Measurements from ENCODE around the gene ELMOD3. TPM values are rescaled to one million over a fixed set of nuclear protein-coding genes. Genes with fewer than 3 reads are reported as not detected.

ELMOD3 gene
- total RNA-seq, 1 donor from 2014 or later: 22.3 TPM

GRCh38 chr2:85433511-85434089, 79.0 kb downstream of the ELMOD3 start:
- H3K36me3 ChIP-seq (ENCODE audit: control insufficient read depth, insufficient read depth, low read length): no peaks in the 10 kb centered on the region
- no peak overlapping the region for H3K4me3 ChIP-seq (ENCODE audit: low read depth, low read length)
- TF ChIP-seq CTCF (IDR thresholded peaks at IDR 0.05; ENCODE audit: insufficient read depth, low read length, poor library complexity, severe bottlenecking): no peak
- DNase-seq (ENCODE audit: low read depth): peak; percentile 68
- H3K27me3 ChIP-seq (ENCODE audit: control insufficient read depth, insufficient read depth, low read length): no peaks in the 10 kb centered on the region

GRCh38 chr2:85434696-85435095, 80.1 kb downstream of the ELMOD3 start:
- no peak for TF ChIP-seq CTCF (IDR thresholded peaks at IDR 0.05; ENCODE audit: insufficient read depth, low read length, poor library complexity, severe bottlenecking)
- no peak overlapping the region for H3K4me3 ChIP-seq (ENCODE audit: low read depth, low read length)
- no peaks in the 10 kb centered on the region for H3K27me3 ChIP-seq (ENCODE audit: control insufficient read depth, insufficient read depth, low read length)
- no peak for DNase-seq (ENCODE audit: low read depth)
- no peaks in the 10 kb centered on the region for H3K36me3 ChIP-seq (ENCODE audit: control insufficient read depth, insufficient read depth, low read length)

- no peak overlapping the region for H3K4me3 ChIP-seq (ENCODE audit: low read depth, low read length)
- H3K36me3 ChIP-seq (ENCODE audit: control insufficient read depth, insufficient read depth, low read length): no peaks in the 10 kb centered on the region
- TF ChIP-seq CTCF (IDR thresholded peaks at IDR 0.05; ENCODE audit: insufficient read depth, low read length, poor library complexity, severe bottlenecking): no peak
- H3K27me3 ChIP-seq (ENCODE audit: control insufficient read depth, insufficient read depth, low read length): no peaks in the 10 kb centered on the region
- peak; percentile 49 for DNase-seq (ENCODE audit: low read depth)
Measured at GRCh38 chr2:85435220-85435958, 80.8 kb downstream of the ELMOD3 start.

GRCh38 chr2:85435981-85436835, 81.6 kb downstream of the ELMOD3 start:
- no peak for DNase-seq (ENCODE audit: low read depth)
- TF ChIP-seq CTCF (IDR thresholded peaks at IDR 0.05; ENCODE audit: insufficient read depth, low read length, poor library complexity, severe bottlenecking): no peak
- H3K36me3 ChIP-seq (ENCODE audit: control insufficient read depth, insufficient read depth, low read length): no peaks in the 10 kb centered on the region

GRCh38 chr2:85436836-85437487, 82.4 kb downstream of the ELMOD3 start:
- no peak for DNase-seq (ENCODE audit: low read depth)
- H3K27me3 ChIP-seq (ENCODE audit: control insufficient read depth, insufficient read depth, low read length): no peaks in the 10 kb centered on the region
- H3K4me3 ChIP-seq (ENCODE audit: low read depth, low read length): no peak overlapping the region
- no peaks in the 10 kb centered on the region for H3K36me3 ChIP-seq (ENCODE audit: control insufficient read depth, insufficient read depth, low read length)
- no peak for TF ChIP-seq CTCF (IDR thresholded peaks at IDR 0.05; ENCODE audit: insufficient read depth, low read length, poor library complexity, severe bottlenecking)

More at GRCh38 chr2:85435981-85436835, 81.6 kb downstream of the ELMOD3 start:
- H3K4me3 ChIP-seq (ENCODE audit: low read depth, low read length): no peak overlapping the region
- H3K27me3 ChIP-seq (ENCODE audit: control insufficient read depth, insufficient read depth, low read length): no peaks in the 10 kb centered on the region

Measured in kidney epithelial cell (primary cell).